HEK293 (cell line): Measurements from ENCODE around the gene RPL22.
A peak's percentile ranks its signal among the peaks of the same experiment; 100 is the strongest.

Experiments used
- CTCF ChIA-PET: fragments of 350-600 bp; formaldehyde crosslinking; extraction: SDS; loops from one replicate; lab custom pipeline; 2021; ENCODE audit warnings: antibody characterized with exemption; lab: Yijun Ruan, JAX
- POLR2A ChIA-PET: fragments of 300-600 bp; formaldehyde crosslinking; extraction: SDS; loops from one replicate; lab custom pipeline; 2020; ENCODE audit warnings: antibody characterized with exemption, inconsistent platforms; lab: Yijun Ruan, JAX
- H3K27ac ChIP-seq: fragments of 200-500 bp; sonication (Bioruptor generic); 2 replicates; pipeline ENCODE4 v1.5.1; 2014; ENCODE audit warnings: low read depth, low read length, control low read depth, inconsistent platforms; ENCODE audit errors: extremely low read depth
- H3K36me3 ChIP-seq, 2 experiments: fragments of 200-500 bp in 1 of 2; sonication (Bioruptor generic) in 1 of 2; 1 replicate in 1 of 2; 2 replicates in 1 of 2; pipeline ENCODE4 v1.5.1; 2014 to 2017; ENCODE audit warnings: inconsistent platforms in 2 of 2, low read length in 2 of 2; ENCODE audit not compliant: control insufficient read depth in 2 of 2, insufficient read depth in 1 of 2
- H3K4me1 ChIP-seq: fragments of 200-500 bp; sonication (Bioruptor generic); 2 replicates; pipeline ENCODE4 v1.5.1; 2014; ENCODE audit warnings: mild to moderate bottlenecking, low read length, inconsistent platforms; ENCODE audit not compliant: control insufficient read depth, insufficient read depth
- H3K4me3 ChIP-seq: 2 replicates; pipeline ENCODE4 v1.5.1; 2011; ENCODE audit warnings: low read depth, mild to moderate bottlenecking, control low read depth, low read length, moderate library complexity
- H3K9me3 ChIP-seq: fragments of 200-500 bp; sonication (Bioruptor generic); 2 replicates; pipeline ENCODE4 v1.5.1; 2014; ENCODE audit warnings: low read depth, low read length, inconsistent platforms; ENCODE audit not compliant: control insufficient read depth, insufficient read depth
- BCL11A ChIP-seq: fragments of 450-650 bp; formaldehyde crosslinking; IDR thresholded peaks from 2 replicates; pipeline ENCODE4 v1.5.1; 2016; ENCODE audit warnings: low read depth, missing biosample characterization, missing genetic modification characterization
- EGR2 ChIP-seq: fragments of 450-650 bp; formaldehyde crosslinking; IDR thresholded peaks from 2 replicates; pipeline ENCODE4 v1.5.1; 2016; ENCODE audit warnings: low read depth, missing biosample characterization, missing genetic modification characterization
- IKZF3 ChIP-seq: fragments of 450-650 bp; IDR thresholded peaks from 2 replicates; pipeline ENCODE4 v1.5.0; 2018; ENCODE audit warnings: missing biosample characterization, mild to moderate bottlenecking, missing genetic modification characterization, moderate library complexity
- KLF1 ChIP-seq: fragments of 450-650 bp; formaldehyde crosslinking; IDR thresholded peaks from 2 replicates; pipeline ENCODE4 v1.5.1; 2016; ENCODE audit warnings: missing biosample characterization, missing genetic modification characterization
- PRDM2 ChIP-seq: fragments of 450-650 bp; formaldehyde crosslinking; IDR thresholded peaks from 2 replicates; pipeline ENCODE4 v1.5.1; 2016; ENCODE audit warnings: missing biosample characterization, missing genetic modification characterization, borderline replicate concordance
- SCRT1 ChIP-seq: fragments of 450-650 bp; formaldehyde crosslinking; IDR thresholded peaks from 2 replicates; pipeline ENCODE4 v1.5.1; 2016; ENCODE audit warnings: missing biosample characterization, missing genetic modification characterization, borderline replicate concordance
- ZBTB11 ChIP-seq: fragments of 450-650 bp; formaldehyde crosslinking; conservative IDR thresholded peaks from 2 replicates; pipeline ENCODE4 v1.5.1; 2016; ENCODE audit warnings: low read depth, missing biosample characterization, missing genetic modification characterization
- ZBTB17 ChIP-seq: fragments of 450-650 bp; formaldehyde crosslinking; IDR thresholded peaks from 2 replicates; pipeline ENCODE4 v1.5.1; 2016; ENCODE audit warnings: missing biosample characterization, missing genetic modification characterization
- ZNF133 ChIP-seq: fragments of 450-650 bp; formaldehyde crosslinking; IDR thresholded peaks from 2 replicates; pipeline ENCODE4 v1.5.1; 2016; ENCODE audit warnings: missing biosample characterization, missing genetic modification characterization
- ZNF266 ChIP-seq: fragments of 450-650 bp; formaldehyde crosslinking; IDR thresholded peaks from 2 replicates; pipeline ENCODE4 v1.5.1; 2016; ENCODE audit warnings: missing biosample characterization, missing genetic modification characterization, low read depth
- ZNF302 ChIP-seq: fragments of 450-650 bp; formaldehyde crosslinking; IDR thresholded peaks from 2 replicates; pipeline ENCODE4 v1.5.1; 2016; ENCODE audit warnings: missing biosample characterization, missing genetic modification characterization, low read depth
- ZNF362 ChIP-seq: fragments of 450-650 bp; formaldehyde crosslinking; IDR thresholded peaks from 2 replicates; pipeline ENCODE4 v1.5.1; 2016; ENCODE audit warnings: missing biosample characterization, missing genetic modification characterization
- ZNF366 ChIP-seq: fragments of 450-650 bp; formaldehyde crosslinking; conservative IDR thresholded peaks from 2 replicates; pipeline ENCODE4 v1.5.1; 2016; ENCODE audit warnings: missing biosample characterization, missing genetic modification characterization
- ZNF473 ChIP-seq: fragments of 450-650 bp; formaldehyde crosslinking; IDR thresholded peaks from 2 replicates; pipeline ENCODE4 v1.5.1; 2017; ENCODE audit warnings: missing biosample characterization, missing genetic modification characterization
- ZNF692 ChIP-seq: fragments of 450-650 bp; formaldehyde crosslinking; IDR thresholded peaks from 2 replicates; pipeline ENCODE4 v1.5.1; 2016; ENCODE audit warnings: missing biosample characterization, missing genetic modification characterization
- ZNF837 ChIP-seq: fragments of 450-650 bp; formaldehyde crosslinking; IDR thresholded peaks from 2 replicates; pipeline ENCODE4 v1.5.1; 2016; ENCODE audit warnings: missing biosample characterization, missing genetic modification characterization
- TF ChIP-seq, protein P1 (sequence below): fragments of 450-650 bp; formaldehyde crosslinking; IDR thresholded peaks from 2 replicates; pipeline ENCODE4 v1.5.1; 2016; ENCODE audit warnings: missing biosample characterization, missing genetic modification characterization
- TF ChIP-seq, protein P2 (sequence below): fragments of 450-650 bp; formaldehyde crosslinking; IDR thresholded peaks from 2 replicates; pipeline ENCODE4 v1.5.1; 2016; ENCODE audit warnings: missing biosample characterization, missing genetic modification characterization
- TF ChIP-seq, protein P3 (sequence below): fragments of 450-650 bp; formaldehyde crosslinking; IDR thresholded peaks from 2 replicates; pipeline ENCODE4 v1.5.1; 2016; ENCODE audit warnings: missing biosample characterization, missing genetic modification characterization

RPL22 gene

GRCh38 chr1:6174621-6175410 lies 24.6 kb downstream of the RPL22 start (continued):
- TF ChIP-seq, protein P1, sequence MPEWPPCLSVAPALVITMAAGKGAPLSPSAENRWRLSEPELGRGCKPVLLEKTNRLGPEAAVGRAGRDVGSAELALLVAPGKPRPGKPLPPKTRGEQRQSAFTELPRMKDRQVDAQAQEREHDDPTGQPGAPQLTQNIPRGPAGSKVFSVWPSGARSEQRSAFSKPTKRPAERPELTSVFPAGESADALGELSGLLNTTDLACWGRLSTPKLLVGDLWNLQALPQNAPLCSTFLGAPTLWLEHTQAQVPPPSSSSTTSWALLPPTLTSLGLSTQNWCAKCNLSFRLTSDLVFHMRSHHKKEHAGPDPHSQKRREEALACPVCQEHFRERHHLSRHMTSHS (tag by site-specific recombination), result no peak
- TF ChIP-seq ZBTB17 (tag by site-specific recombination) (peak; percentile 100), ZNF266 (tag by site-specific recombination) (no peak), ZNF133 (0 out of 2 replicates have a peak, but pooled peaks have one; percentile 26), BCL11A (tag by site-specific recombination) (no peak), EGR2 (tag by site-specific recombination) (peak; percentile 88; the same call in 1 of the 2 replicates), KLF1 (no peak), ZNF473 (tag by site-specific recombination) (0 out of 2 replicates have a peak, but pooled peaks have one; percentile 7), ZNF302 (tag by site-specific recombination) (0 out of 2 replicates have a peak, but pooled peaks have one; percentile 9), IKZF3 (no peak), ZNF692 (tag by site-specific recombination) (no peak), SCRT1 (no peak), ZNF837 (tag by site-specific recombination) (no peak), ZNF362 (no peak), ZNF366 (tag by site-specific recombination) (peak; percentile 99)
- TF ChIP-seq, protein P2, sequence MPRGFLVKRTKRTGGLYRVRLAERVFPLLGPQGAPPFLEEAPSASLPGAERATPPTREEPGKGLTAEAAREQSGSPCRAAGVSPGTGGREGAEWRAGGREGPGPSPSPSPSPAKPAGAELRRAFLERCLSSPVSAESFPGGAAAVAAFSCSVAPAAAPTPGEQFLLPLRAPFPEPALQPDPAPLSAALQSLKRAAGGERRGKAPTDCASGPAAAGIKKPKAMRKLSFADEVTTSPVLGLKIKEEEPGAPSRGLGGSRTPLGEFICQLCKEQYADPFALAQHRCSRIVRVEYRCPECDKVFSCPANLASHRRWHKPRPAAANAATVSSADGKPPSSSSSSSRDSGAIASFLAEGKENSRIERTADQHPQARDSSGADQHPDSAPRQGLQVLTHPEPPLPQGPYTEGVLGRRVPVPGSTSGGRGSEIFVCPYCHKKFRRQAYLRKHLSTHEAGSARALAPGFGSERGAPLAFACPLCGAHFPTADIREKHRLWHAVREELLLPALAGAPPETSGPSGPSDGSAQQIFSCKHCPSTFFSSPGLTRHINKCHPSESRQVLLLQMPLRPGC (tag by site-specific recombination), result no peak

- H3K36me3 ChIP-seq, result no peaks in the 10 kb centered on the region
- ChIA-PET CTCF (interaction anchor here (1.2 kb wide), 1 partner anchor 13 kb away, joined by 3 read pairs; no protein-coding TSS in a partner anchor), POLR2A (no interaction called here)
- no peak overlapping the region for H3K4me3 ChIP-seq
- H3K9me3 ChIP-seq, result no peaks in the 10 kb centered on the region
- no peaks in the 10 kb centered on the region for H3K4me1 ChIP-seq
- no peak overlapping the region for H3K27ac ChIP-seq
- TF ChIP-seq, protein P3, sequence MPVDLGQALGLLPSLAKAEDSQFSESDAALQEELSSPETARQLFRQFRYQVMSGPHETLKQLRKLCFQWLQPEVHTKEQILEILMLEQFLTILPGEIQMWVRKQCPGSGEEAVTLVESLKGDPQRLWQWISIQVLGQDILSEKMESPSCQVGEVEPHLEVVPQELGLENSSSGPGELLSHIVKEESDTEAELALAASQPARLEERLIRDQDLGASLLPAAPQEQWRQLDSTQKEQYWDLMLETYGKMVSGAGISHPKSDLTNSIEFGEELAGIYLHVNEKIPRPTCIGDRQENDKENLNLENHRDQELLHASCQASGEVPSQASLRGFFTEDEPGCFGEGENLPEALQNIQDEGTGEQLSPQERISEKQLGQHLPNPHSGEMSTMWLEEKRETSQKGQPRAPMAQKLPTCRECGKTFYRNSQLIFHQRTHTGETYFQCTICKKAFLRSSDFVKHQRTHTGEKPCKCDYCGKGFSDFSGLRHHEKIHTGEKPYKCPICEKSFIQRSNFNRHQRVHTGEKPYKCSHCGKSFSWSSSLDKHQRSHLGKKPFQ (tag by site-specific recombination), result no peak
- no peak for TF ChIP-seq PRDM2
- TF ChIP-seq ZBTB11 (tag by site-specific recombination), result no peak
- TF ChIP-seq EGR2 (tag by site-specific recombination), result peak; percentile 85
Observed at GRCh38 chr1:6172549-6172948, 26.8 kb downstream of the RPL22 start.
